AG04450 (cell line): ENCODE results near the gene BLCAP. TPM values are rescaled to one million over a fixed set of nuclear protein-coding genes. Genes with fewer than 3 reads are reported as not detected.

Experiments
- CTCF ChIA-PET: fragments of 300-600, 350-600 bp; formaldehyde crosslinking; extraction: SDS; loops from one replicate; lab custom pipeline; 2022; ENCODE audit warnings: antibody characterized with exemption, inconsistent platforms; lab: Charles Lee
- POLR2A ChIA-PET: fragments of 350-600 bp; formaldehyde crosslinking; extraction: SDS; loops from one replicate; lab custom pipeline; 2021; ENCODE audit warnings: antibody characterized with exemption, inconsistent platforms; lab: Yijun Ruan, JAX
- DNase-seq: peaks from one replicate; pipeline ENCODE4 v3.0.0-alpha.2; 2011; ENCODE audit warnings: low read depth, low spot score
- H3K27ac ChIP-seq: one replicate; pipeline ENCODE4 v1.5.1; 2012; ENCODE audit warnings: low read depth, low read length, control low read depth
- H3K27me3 ChIP-seq: one replicate; pipeline ENCODE4 v1.6.0; 2012; ENCODE audit warnings: low read length; ENCODE audit not compliant: control insufficient read depth, insufficient read depth
- H3K4me3 ChIP-seq: 2 replicates; pipeline ENCODE4 v1.5.1; 2011; ENCODE audit warnings: mild to moderate bottlenecking, low read depth, low read length, control low read depth
- H3K9me3 ChIP-seq: 2 replicates; pipeline ENCODE4 v1.5.1; 2012; ENCODE audit warnings: low read length; ENCODE audit not compliant: control insufficient read depth, insufficient read depth
- polyA plus RNA-seq: library from polyadenylated mRNA; depleted of rRNA; stranded (reverse); fragments of >200 nt; gene quantifications from 2 replicates; pipeline ENCODE4 v1.2.3, GENCODE V29; 2011
- TF ChIP-seq, protein P1 (sequence below): IDR thresholded peaks from 2 replicates; pipeline ENCODE4 v1.5.1; 2011; ENCODE audit warnings: low read depth, low read length, control low read depth, inconsistent platforms

Gene BLCAP
- polyA plus RNA-seq, 1 experiment: 94.1 TPM

GRCh38 chr20:37521061-37521771 lies 6.5 kb downstream of the BLCAP start, which contains the start of gene NNAT:
Gene NNAT, plus strand, starts transcription at chr20:37521250. Its CDS starts 82 bp downstream, at chr20:37521332.
- peaks cover 21% of the 10 kb centered on the region for H3K9me3 ChIP-seq
- TF ChIP-seq, protein P1, sequence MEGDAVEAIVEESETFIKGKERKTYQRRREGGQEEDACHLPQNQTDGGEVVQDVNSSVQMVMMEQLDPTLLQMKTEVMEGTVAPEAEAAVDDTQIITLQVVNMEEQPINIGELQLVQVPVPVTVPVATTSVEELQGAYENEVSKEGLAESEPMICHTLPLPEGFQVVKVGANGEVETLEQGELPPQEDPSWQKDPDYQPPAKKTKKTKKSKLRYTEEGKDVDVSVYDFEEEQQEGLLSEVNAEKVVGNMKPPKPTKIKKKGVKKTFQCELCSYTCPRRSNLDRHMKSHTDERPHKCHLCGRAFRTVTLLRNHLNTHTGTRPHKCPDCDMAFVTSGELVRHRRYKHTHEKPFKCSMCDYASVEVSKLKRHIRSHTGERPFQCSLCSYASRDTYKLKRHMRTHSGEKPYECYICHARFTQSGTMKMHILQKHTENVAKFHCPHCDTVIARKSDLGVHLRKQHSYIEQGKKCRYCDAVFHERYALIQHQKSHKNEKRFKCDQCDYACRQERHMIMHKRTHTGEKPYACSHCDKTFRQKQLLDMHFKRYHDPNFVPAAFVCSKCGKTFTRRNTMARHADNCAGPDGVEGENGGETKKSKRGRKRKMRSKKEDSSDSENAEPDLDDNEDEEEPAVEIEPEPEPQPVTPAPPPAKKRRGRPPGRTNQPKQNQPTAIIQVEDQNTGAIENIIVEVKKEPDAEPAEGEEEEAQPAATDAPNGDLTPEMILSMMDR: no peak
- POLR2A ChIA-PET: no interaction called here
- DNase-seq: no peak
- H3K27me3 ChIP-seq: no peaks in the 10 kb centered on the region
- no peak within 1 kb of the TSS for H3K27ac ChIP-seq
- peak within 1 kb of the TSS; percentile 63 for H3K4me3 ChIP-seq
- CTCF ChIA-PET: no interaction called here

DNA sequence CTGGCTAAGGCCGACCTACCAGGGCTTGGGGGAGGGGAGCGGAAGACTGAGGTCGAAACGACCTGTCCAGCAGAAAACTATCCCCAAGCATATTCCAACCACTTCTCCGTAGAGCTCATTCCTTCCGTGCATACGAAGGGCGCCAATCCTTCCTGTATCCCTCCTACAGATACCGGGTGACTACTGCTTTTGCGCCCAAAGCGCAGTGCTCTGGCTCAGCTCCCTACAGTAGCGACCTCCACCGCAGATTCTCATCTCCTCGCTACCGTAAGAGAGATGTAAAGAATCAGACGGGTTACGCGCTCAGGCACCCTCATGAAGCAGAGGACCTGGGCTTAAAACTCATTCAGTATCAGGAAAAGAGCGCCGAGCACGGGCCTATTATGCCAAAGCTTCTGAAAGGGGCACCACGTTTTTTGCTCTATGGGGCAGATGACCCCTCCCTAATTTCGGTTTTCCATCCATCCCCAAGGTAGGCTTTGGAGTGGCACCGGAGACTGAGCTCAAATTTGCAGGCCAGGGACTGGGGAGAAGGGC lies 7.2 kb downstream of the BLCAP start:
- H3K27ac ChIP-seq: no peak overlapping the region
- ChIA-PET CTCF (interaction anchor here (1.3 kb wide), 1 partner anchor 135 kb away, joined by 3 read pairs; no protein-coding TSS in a partner anchor), POLR2A (no interaction called here)
- peak overlapping the region; percentile 63 for H3K4me3 ChIP-seq
- no peak for DNase-seq
- H3K9me3 ChIP-seq: peaks cover 21% of the 10 kb centered on the region
- H3K27me3 ChIP-seq: no peaks in the 10 kb centered on the region
- TF ChIP-seq, protein P1: no peak

DNA sequence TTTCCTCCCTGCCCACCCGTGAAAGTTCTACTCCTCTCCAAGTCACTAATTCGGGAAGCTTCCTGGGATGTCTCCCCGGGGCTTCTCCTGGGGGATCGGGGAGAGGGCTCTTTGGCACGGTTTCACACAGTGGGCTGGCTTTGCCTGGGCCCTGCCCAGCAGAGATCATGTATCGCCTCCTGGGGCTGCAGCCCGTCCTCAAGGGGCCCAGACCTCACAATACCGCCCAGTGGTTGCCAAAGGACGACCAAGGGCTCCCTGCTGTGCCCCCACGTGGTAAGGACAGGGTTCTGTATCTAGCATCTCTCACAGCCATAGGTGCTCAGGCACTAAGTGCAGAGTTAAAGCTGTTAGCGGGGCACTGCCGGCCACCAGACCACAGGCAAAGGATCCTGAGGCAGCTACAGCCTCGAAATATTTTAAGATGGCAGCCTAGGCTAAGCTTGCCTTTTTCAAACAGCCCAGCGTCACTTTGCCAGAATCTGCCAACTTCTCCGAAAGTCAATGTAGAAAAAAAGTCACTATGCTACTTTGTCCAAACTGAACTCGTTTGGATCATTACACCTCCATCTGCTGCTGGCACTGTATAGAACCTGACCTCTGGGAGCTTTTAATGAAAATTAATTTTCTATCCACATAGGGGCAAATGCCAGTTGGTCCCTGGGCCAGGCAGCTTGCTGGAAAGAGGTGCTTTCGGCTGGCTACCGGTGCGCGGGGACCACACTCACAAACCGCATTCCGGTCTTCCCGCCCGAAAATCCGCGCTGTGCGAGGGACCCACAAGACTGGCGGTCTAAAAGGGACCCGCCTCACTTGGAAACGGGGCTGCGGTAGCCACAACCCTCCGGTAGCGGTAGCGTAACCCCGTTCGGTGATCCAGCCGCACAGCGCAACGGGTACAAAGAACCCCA lies 7.9 kb downstream of the BLCAP start:
- no peak for DNase-seq
- Histone ChIP-seq H3K27ac (no peak overlapping the region), H3K9me3 (peaks cover 21% of the 10 kb centered on the region), H3K27me3 (no peaks in the 10 kb centered on the region), H3K4me3 (no peak overlapping the region)
- ChIA-PET CTCF (interaction anchor here (0.8 to 1.3 kb wide), 5 partner anchors 15 to 701 kb away, joined by 3 to 10 read pairs (median 3); no protein-coding TSS in a partner anchor), POLR2A (no interaction called here)
- TF ChIP-seq, protein P1: no peak

DNA sequence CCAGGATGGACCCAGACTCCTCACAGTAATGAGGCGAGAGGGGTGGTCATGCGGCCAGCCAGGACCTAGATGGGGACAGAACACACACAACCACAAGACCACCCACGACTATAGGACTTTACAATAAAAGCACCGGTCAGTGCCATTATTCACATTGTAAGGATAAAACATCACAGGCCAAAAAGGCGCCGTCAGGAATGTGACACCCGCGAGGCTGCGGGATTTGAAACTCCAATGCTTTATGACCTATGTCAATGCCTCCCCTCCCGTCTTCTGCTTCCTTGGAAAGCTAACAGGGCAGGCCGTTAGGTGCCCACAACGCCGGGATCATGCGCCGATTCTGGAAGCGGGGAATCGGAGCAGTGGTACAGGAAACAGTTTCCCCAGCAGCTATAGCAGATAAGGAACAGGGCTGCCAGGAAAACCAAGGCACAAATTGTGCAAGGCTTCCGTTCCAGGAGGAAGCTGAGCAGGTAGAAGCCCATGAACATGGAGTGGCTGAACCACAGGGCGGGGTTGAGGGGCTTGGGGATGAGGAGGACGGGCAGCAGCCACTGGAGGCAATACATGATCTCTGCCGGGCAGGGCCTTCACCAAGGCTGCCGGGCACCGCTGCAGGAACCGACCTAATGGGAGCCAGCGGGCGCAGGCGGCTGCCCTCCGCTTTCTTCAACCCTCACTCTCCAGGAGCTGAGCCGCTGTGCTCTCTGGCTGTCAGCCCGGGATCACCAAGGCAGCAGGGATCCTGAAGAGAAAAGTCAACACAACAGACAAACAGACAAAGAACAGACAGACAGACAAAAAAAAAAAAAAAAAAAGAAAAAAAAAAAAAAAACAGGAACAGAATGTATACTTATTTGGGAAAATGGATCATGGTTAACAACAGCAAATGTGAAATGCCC lies 8.8 kb downstream of the BLCAP start:
- TF ChIP-seq, protein P1: no peak

More for the DNA sequence above, 8.8 kb downstream of the BLCAP start:
- Histone ChIP-seq H3K9me3 (peaks cover 21% of the 10 kb centered on the region), H3K27me3 (no peaks in the 10 kb centered on the region), H3K27ac (no peak overlapping the region), H3K4me3 (no peak overlapping the region)
- CTCF ChIA-PET: interaction anchor here (0.8 to 1.3 kb wide), 5 partner anchors 16 to 702 kb away, joined by 3 to 10 read pairs (median 3); no protein-coding TSS in a partner anchor
- DNase-seq: no peak
- POLR2A ChIA-PET: no interaction called here
